Limb (tissue), 2 donors: ENCODE measurements around the gene USP20.

Source experiments
- DNase-seq, 2 donors: peaks; one replicate each; pipeline ENCODE4 v3.0.0-alpha.2; 2016; ENCODE audit errors: extremely low spot score in 2 of 2

USP20 gene

DNA sequence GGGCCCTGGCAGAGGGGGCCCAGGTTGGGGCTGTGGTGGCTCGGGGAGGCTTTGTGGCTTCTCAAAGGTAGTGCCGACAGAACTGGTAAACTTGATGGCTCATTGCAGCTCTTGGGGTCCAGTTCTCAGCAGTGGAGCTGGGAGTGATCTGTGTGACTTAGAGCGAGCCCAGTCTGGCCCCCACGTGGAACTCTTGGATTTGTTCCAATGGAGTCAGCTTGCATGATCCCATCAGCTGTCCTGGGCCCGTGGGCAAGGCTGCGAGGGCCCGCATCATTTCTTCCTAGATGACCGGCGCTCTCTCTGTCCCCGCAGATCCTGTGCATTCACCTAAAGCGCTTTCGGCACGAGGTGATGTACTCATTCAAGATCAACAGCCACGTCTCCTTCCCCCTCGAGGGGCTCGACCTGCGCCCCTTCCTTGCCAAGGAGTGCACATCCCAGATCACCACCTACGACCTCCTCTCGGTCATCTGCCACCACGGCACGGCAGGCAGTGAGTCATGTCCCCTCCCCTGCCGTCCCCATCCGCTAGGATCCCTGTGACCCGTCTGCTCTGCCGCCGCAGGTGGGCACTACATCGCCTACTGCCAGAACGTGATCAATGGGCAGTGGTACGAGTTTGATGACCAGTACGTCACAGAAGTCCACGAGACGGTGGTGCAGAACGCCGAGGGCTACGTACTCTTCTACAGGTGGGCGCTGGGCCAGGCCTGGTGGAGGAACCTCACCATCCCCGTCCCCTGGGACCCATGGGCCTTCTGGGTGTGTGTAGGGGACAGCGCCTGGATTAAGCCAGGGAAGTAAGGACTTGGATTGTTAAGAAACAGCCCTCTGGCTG, 39.2 kb downstream of the USP20 start:
- DNase-seq: no peak

GRCh38 chr9:129875181-129875611, 39.9 kb downstream of the USP20 start:
- no peak for DNase-seq

GRCh38 chr9:129875687-129876395, 40.6 kb downstream of the USP20 start:
- peak in 1 of 2 donors; percentile 63 for DNase-seq

- no peak for DNase-seq
These were observed 41.6 kb downstream of the USP20 start for GRCh38 chr9:129876815-129877214.

DNA sequence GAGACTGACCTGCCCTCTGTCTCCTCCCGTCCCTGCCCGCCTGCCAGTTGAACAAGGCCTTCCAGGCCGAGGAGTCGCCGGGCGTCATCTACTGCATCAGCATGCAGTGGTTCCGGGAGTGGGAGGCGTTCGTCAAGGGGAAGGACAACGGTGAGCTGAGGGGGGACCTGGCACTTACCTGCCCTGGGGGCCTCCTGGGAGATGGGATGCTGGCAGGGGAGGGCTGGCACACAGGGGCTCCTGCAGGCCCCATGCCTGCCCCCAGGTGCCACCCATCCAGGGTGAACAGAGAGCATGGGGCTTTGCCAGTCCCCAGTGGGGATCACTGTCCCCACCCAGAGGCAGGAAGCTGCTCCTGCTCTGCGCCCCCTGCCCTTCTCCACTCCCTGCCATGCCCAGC, 43.0 kb downstream of the USP20 start:
- no peak for DNase-seq

- DNase-seq: no peak
These were observed 43.9 kb downstream of the USP20 start for GRCh38 chr9:129879103-129879699.

GRCh38 chr9:129879991-129880653, 44.9 kb downstream of the USP20 start:
- no peak for DNase-seq

- peak; percentile 63 to 80 for DNase-seq
These were observed 45.6 kb downstream of the USP20 start for GRCh38 chr9:129880654-129881546.

GRCh38 chr9:129881547-129882324, 46.5 kb downstream of the USP20 start:
- DNase-seq: no peak

GRCh38 chr9:129884220-129885017, 49.2 kb downstream of the USP20 start:
- DNase-seq: peak; percentile 59 to 83

GRCh38 chr9:129885018-129885669, 49.9 kb downstream of the USP20 start:
- peak in 1 of 2 donors; percentile 48 for DNase-seq

- peak; percentile 80 to 91 for DNase-seq
These were observed 50.4 kb downstream of the USP20 start for GRCh38 chr9:129885670-129886106.

DNA sequence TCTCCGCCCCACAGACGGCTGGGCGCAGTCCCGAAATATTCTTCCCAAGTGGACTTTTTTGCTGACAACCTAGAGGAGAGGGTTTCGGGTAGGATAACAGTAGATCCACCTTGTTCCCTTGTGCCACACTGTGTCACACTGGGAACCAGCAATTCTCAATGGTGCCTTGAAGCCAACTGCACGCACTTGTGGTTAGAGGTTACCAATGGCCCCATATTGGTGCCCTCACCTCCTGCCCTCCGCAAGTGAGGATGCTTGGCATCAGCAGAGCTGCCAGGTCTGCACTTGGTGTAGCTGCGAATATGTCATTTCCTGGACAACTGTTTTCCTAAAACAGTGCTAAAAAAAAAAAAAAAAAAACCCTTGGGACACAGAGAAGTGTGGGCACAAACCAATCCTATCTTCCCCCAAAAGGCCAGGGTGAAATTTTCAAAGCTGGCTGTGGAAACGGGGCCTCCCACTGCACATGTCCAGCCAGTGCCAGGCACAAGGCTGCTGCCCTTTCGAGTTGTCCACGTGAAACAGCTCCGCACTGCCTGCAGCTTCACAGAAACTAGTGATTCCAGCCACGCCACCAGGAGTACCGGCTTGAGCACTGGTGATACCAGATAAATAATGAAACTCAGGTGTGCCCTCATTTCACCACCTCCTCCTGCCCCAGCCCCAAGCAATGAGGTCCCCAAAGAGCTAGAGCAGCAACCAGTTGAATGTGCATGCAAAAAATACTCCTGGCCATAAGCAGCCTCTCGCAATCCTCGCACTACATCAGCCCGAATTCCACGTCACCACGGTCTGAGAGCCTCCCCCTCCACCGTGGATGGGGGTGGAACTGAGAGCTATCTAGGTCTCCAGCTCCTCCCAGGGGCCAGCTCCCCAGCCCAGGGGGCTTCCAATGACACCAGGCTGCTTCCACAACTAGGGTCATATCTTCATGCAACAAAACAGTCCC, 51.2 kb downstream of the USP20 start:
- peak in 1 of 2 donors; percentile 46 for DNase-seq

DNA sequence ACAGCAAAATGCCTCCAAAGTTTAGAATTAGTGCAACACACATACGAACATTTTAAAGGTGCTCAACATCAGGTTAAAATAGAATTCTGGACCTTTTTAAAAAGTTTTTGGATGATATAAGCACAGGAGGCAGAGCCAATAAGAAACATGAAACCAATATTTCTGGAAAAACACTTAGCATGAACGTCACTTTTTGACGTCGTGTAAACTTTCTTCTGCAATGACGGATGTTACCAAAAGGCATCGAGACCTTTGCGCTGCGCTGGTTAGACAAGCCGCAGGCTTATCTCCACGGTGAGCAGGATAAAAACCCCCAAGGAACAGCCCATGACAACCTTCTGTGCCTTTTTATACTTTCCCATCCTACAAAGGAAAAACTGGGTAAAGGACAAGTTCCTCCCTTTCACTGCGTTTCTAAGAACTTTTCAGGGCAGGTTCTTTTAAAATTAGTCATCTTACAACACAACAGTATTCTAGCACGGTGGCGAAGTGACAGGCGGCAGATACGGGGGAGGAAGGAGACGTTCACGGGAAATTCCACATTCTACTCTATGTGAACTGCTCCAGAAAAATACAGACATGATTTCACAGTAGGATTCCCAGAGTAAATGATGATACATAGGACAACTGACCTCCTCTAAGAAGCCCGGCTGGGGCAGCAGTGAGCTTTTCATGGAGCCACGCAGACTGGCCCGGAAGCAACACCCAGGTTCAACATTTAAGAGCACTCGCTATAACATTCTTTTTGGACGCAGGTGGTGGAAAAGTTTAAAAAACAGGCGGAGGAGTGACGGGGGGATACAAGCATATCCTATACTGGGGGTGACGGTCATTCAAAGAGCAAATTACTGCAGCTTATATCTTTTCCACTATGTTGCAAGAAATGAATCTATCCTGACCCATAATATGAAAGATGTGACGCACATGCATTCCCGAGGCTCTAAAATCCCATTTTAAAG, 52.4 kb downstream of the USP20 start:
- DNase-seq: no peak

DNA sequence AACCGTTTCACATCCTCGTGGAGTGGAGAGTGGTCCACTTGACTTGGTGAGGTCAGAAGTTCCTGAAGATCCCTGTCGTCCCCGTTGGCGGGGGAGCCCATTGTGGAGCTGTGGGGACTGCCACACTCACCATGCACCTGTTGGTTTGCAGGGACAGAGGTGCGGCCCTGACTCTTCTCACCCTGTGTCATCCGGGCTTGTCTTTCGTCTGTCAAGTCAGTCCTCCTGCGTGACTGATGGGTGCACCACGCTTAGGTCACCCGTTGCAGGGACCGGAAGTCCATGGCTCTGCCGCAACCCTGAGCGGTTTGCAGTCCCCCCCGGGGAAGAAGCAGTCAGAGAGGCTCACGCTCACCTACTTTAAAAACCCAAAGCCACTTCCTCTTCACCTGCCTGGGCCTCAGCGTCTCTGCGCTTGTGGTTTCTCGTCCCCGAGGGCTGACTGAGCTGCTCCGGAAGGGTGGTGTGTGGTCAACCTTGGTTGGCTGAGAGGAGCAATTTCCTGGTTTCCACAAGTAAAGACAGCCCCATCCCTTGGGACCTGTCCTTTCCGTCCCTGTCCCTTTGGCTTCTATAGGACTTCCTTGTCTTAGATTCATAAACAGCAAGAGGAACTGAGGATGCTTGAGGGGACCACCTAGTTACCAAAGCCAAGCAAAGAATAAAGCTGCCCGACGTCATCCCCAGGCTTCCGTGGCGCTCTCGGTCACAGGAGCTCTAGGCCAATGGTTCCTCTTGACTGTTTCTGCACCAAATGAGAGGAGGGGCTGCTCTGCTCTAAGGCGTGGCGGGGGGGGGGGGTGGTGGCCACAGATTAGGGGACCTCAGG, 53.2 kb downstream of the USP20 start:
- DNase-seq: no peak
